ENCODE results near the gene UBL4A.

GRCh38 chrX:154495472-154495922, 9.1 kb upstream of the UBL4A start:
- TF ChIP-seq CTCF (IDR thresholded peaks at IDR 0.05) (no peak), POLR2A (IDR thresholded peaks at IDR 0.05) (no peak), POLR2AphosphoS5 (IDR thresholded peaks at IDR 0.05; ENCODE audit: insufficient read depth in 1 of 2, low read depth in 1 of 2) (no peak)
